Right atrium auricular region (tissue), 2 donors: ENCODE results near the gene PFKFB1. TPM values are rescaled to one million over a fixed set of nuclear protein-coding genes. Genes with fewer than 3 reads are reported as not detected.

Experiments
- DNase-seq: peaks from one replicate; pipeline ENCODE4 v3.0.0-alpha.2; 2019; ENCODE audit warnings: low spot score
- H3K27ac ChIP-seq, 2 donors: fragments of 200-600 bp; sonication (generic); 1 replicate in 1 of 2; 2 replicates in 1 of 2; pipeline ENCODE4 v1.5.1; 2016 to 2019
- H3K27me3 ChIP-seq, 2 donors: fragments of 200-600 bp; sonication (generic); one replicate each; pipeline versions ENCODE4 v1.5.1 to v1.6.0; 2017 to 2019
- H3K36me3 ChIP-seq: fragments of 200-600 bp; sonication (generic); one replicate; pipeline ENCODE4 v1.5.1; 2016
- H3K4me1 ChIP-seq, 2 donors: fragments of 200-600 bp; sonication (generic); one replicate each; pipeline versions ENCODE4 v1.5.1 to v1.6.0; 2017 to 2019
- H3K4me3 ChIP-seq, 2 donors: fragments of 200-600 bp; sonication (generic); 1 replicate in 1 of 2; 2 replicates in 1 of 2; pipeline ENCODE4 v1.5.1; 2017 to 2019; ENCODE audit warnings: mild to moderate bottlenecking in 1 of 2, moderate library complexity in 1 of 2
- H3K9me3 ChIP-seq, 2 donors: fragments of 200-600 bp; sonication (generic); one replicate each; pipeline ENCODE4 v1.5.1; 2019
- total RNA-seq, 2 donors: library from RNA; depleted of rRNA; stranded (reverse); fragments of >200 nt; gene quantifications; one replicate each; pipeline ENCODE4 v1.1.0, GENCODE V29; 2016
- TF ChIP-seq, protein P1 (sequence below), 2 donors: fragments of 200-600 bp; sonication (generic); IDR thresholded peaks; one replicate each; pipeline ENCODE4 v1.5.1; 2019; ENCODE audit warnings: antibody characterized with exemption in 2 of 2

Gene PFKFB1
- not detected for total RNA-seq

DNA sequence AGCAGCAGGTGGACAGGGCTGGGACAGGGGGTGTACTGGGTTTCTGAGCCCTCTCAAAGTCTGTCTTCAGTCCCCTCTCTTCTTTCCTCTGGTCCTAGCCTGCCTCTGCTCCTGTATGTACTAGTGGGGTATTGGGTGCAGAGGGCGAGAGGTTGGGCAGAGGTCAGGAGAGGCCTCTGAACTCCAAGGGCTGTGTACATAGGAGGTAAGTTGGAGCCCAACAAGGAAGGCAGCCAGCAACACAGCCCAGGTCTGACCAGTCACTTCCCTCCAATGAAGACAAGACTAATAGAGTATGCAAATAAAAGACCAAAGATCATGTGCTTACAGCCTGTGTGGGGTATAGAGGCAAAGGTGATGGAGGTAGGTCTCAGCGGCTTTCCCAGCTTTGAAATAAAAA, at the start of gene PFKFB1:
TSS of gene PFKFB1 (minus strand) at position 90 of the 400 bp plus-strand sequence. CDS start 181 bp downstream, outside the sequence.
- TF ChIP-seq, protein P1, sequence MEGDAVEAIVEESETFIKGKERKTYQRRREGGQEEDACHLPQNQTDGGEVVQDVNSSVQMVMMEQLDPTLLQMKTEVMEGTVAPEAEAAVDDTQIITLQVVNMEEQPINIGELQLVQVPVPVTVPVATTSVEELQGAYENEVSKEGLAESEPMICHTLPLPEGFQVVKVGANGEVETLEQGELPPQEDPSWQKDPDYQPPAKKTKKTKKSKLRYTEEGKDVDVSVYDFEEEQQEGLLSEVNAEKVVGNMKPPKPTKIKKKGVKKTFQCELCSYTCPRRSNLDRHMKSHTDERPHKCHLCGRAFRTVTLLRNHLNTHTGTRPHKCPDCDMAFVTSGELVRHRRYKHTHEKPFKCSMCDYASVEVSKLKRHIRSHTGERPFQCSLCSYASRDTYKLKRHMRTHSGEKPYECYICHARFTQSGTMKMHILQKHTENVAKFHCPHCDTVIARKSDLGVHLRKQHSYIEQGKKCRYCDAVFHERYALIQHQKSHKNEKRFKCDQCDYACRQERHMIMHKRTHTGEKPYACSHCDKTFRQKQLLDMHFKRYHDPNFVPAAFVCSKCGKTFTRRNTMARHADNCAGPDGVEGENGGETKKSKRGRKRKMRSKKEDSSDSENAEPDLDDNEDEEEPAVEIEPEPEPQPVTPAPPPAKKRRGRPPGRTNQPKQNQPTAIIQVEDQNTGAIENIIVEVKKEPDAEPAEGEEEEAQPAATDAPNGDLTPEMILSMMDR (IDR thresholded peaks at IDR 0.05) = no peak
- Histone ChIP-seq H3K4me3 (no peak within 1 kb of the TSS), H3K27me3 (no peaks in the 10 kb centered on the region), H3K36me3 (no peaks in the 10 kb centered on the region), H3K27ac (no peak within 1 kb of the TSS), H3K4me1 (no peaks in the 10 kb centered on the region), H3K9me3 (no peaks in the 10 kb centered on the region)
- DNase-seq = no peak

DNA sequence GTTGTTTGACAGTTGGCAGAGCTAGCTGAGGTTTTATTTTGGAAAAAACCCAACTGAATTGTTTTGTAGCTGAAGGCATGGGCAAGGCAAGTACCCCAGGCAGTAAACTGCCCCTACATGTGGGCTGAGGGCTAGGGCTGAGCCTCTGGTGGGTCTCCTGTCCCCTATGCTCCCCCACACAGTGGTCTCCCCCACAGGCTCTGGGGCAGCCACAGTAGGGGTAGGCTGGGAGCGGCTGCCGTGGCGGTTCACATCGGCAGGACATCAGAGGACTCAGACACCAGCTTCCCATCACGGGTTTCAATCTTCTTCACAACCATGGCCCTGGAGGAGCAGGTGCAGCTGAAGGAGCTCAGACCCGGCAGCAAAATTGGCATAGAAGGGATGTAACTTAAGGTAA, 47.5 kb upstream of the PFKFB1 start:
- Histone ChIP-seq H3K36me3 (no peaks in the 10 kb centered on the region), H3K27me3 (no peaks in the 10 kb centered on the region), H3K4me1 (no peaks in the 10 kb centered on the region), H3K4me3 (no peak overlapping the region), H3K27ac (no peak overlapping the region), H3K9me3 (no peaks in the 10 kb centered on the region)
- no peak for DNase-seq
- TF ChIP-seq, protein P1 (IDR thresholded peaks at IDR 0.05) = no peak

- DNase-seq = no peak
- no peak overlapping the region for H3K27ac ChIP-seq
- no peaks in the 10 kb centered on the region for H3K36me3 ChIP-seq
- H3K27me3 ChIP-seq = no peaks in the 10 kb centered on the region
- no peaks in the 10 kb centered on the region for H3K4me1 ChIP-seq
- H3K4me3 ChIP-seq = no peak overlapping the region
- peaks cover 0 to 4% of the 10 kb centered on the region in 2 donors for H3K9me3 ChIP-seq
- TF ChIP-seq, protein P1 (IDR thresholded peaks at IDR 0.05) = no peak
Measured at GRCh38 chrX:55039471-55039870, 45.5 kb upstream of the PFKFB1 start.

DNA sequence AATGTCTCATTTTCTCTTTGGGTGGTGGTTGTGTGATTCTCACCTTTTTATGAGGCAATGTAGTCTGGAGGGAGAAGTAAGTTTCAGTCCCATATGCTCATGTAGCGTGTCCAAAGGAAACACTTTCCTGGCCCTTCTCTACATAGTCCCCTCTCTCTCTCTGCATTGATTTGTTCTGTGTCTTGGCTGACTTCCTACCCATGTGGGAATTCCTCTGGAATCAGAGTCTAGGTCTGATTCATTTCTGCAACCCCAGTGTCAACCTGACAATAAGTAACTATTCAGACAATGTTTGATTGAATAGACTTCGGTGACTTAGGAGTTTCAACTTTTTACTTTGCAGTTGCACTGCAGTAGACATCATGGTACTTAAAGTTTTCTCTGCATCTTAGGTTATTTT, 39.4 kb upstream of the PFKFB1 start:
- no peaks in the 10 kb centered on the region for H3K4me1 ChIP-seq
- H3K27me3 ChIP-seq = no peaks in the 10 kb centered on the region
- TF ChIP-seq, protein P1 (IDR thresholded peaks at IDR 0.05) = no peak

DNA sequence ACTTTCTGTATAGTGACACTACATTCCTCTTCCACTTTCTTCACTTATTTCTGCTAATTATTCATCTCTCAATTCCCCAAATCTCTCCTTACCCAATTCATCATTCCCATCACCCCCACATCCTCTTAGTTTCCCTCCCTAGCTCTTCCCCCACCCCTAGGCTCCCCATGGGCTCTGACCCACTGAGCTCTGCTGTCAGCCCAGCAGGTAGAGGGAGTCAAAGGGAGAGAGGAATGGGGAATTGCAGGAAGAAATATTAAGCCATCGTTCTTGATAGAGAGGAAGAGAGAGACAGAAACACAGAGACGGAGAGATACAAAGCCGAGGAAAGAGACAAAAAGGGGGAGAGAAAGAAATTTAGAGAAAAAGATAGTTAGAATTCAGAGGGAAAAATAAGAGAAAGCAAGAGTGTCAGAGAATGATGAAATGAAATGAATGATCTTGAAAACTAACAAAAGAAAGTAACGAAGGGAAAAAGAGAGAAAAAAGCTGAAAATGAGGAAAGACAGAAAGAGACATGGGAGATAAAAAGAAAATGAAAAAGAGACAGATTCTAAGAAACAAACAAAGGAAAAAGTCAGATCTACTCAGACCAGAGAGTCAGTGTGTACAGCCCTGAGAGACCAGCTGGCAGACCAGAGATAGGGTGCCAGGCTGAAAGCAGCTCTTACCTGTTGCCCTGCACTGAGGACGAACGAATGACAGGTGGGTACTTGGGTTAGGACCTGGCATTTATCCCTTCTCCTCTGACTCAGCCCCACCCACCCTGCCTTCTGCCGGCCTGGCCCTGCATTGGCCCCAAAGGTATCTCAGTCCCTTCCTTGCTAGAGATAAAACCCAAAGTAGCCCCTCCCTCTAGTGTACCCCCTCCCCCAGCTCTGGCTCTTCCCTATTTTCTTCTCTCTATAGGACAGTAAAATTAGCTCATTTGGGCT, 36.5 kb upstream of the PFKFB1 start, which contains the start of gene ALAS2:
TSS of gene ALAS2 (minus strand) at position 707 of the 935 bp plus-strand sequence. CDS start 4,977 bp downstream, outside the sequence.
- TF ChIP-seq, protein P1 (IDR thresholded peaks at IDR 0.05) = no peak
- Histone ChIP-seq H3K9me3 (peaks cover 0 to 3% of the 10 kb centered on the region in 2 donors), H3K4me1 (no peaks in the 10 kb centered on the region), H3K27ac (no peak within 1 kb of the TSS), H3K4me3 (no peak within 1 kb of the TSS), H3K36me3 (no peaks in the 10 kb centered on the region), H3K27me3 (no peaks in the 10 kb centered on the region)
- no peak for DNase-seq

More for the DNA sequence above, 39.4 kb upstream of the PFKFB1 start:
- H3K27ac ChIP-seq = no peak overlapping the region
- peaks cover 0 to 4% of the 10 kb centered on the region in 2 donors for H3K9me3 ChIP-seq
- H3K36me3 ChIP-seq = no peaks in the 10 kb centered on the region
- H3K4me3 ChIP-seq = no peak overlapping the region
- DNase-seq = no peak
